GM21381 (cell line): Measurements from ENCODE around the gene SOX30.
A peak's percentile ranks its signal among the peaks of the same experiment; 100 is the strongest.

Experiments
- ATAC-seq: cut with Tn5 transposase; IDR thresholded peaks from one replicate; pipeline ENCODE4 v1.9.1; 2021; ENCODE audit warnings: mild to moderate bottlenecking, moderate library complexity; ENCODE audit not compliant: unreplicated experiment

SOX30 gene

DNA sequence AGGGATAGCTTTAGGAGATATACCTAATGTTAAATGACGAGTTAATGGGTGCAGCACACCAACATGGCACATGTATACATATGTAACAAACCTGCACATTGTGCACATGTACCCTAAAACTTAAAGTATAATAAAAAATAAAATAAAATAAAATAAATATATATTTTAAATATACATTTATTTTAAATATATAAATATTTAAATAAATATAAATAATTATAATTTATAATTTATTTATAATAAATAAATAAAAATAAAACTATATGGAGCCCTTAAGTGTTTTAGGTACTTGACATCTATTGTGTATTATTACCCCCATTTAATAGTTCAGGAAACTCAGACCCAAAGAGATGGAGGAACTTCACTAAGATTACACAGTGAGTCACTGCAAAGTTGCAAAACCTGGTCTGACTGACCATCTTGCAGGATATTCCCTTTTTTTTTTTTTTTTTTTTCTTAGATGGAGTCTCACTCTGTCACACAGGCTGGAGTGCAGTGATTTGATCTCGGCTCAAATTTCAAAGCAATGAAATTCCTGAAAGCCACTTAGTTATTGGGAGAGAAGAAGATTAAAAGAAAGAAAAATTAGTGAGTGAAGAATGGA, 13.3 kb upstream of the SOX30 start:
- ATAC-seq: no peak

DNA sequence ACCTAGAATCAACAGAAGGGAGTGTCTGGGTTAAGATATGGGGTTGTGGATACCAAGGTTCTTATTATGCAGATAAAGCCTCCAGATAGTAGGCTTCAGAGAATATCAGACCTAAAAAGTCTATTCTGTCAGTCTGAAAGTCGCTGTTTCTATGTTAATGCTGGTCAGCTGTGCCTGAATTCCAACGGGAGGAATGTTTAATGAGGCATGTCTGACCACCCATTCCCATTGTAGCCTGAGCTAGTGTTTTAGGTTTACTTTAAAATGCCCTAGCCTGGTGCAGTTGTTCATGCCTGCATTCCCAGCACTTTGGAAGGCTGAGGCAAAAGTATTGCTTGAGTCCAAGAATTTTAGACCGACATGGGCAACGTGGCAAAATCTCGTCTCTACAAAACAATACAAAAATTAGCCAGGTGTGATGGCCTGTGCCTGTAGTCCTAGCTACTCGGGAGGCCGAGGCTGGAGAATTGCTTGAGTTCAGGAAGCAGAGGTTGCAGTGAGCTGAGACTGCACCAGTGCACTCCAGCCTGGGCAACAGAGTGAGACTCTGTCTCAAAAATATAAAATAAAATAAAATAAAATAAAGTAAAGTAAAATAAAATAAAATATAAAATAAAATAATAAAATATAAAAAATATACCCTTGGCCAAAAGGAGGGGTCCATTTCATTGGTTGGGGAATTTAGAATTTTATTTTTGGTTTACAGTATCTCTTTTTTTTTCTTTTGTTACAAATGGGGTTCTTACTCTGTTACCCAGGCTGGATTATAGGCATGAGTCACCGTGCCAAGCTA, 7.8 kb upstream of the SOX30 start:
- ATAC-seq: no peak

DNA sequence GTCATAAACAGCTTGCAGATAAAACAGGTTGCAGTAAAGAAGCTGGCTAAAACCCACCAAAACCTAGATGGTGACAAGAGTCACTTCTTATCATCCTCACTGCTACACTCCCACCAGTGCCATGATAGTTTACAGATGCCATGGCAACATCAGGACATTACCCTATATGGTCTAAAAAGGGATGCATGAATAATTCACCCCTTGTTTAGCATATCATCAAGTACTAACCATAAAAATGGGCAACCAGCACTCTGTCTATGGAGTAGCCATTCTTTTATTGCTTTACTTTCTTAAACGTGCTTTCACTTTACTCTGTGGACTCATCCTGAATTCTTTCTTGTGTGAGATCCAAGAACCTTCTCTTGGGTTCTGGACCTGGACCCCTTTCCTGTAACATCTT, 6.7 kb upstream of the SOX30 start:
- no peak for ATAC-seq

DNA sequence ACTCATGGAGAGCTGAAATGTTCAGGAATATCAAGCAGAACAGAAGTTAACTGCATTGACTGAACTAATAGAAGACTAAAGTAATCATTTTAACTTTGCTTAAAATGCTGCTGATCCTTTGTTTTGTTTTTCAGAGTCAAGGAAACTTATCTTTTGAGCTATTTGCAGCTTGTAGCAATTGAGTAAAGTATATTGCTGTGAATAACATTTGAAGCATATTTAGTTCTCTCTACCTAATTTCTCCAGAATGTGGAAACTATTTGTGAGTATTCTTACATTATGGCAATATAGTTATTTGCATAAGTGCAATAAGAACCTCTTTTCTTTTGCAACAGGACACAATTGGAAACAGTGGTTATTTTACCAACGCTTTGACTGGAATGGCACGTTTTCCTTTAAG, 5.3 kb upstream of the SOX30 start:
- ATAC-seq: no peak

DNA sequence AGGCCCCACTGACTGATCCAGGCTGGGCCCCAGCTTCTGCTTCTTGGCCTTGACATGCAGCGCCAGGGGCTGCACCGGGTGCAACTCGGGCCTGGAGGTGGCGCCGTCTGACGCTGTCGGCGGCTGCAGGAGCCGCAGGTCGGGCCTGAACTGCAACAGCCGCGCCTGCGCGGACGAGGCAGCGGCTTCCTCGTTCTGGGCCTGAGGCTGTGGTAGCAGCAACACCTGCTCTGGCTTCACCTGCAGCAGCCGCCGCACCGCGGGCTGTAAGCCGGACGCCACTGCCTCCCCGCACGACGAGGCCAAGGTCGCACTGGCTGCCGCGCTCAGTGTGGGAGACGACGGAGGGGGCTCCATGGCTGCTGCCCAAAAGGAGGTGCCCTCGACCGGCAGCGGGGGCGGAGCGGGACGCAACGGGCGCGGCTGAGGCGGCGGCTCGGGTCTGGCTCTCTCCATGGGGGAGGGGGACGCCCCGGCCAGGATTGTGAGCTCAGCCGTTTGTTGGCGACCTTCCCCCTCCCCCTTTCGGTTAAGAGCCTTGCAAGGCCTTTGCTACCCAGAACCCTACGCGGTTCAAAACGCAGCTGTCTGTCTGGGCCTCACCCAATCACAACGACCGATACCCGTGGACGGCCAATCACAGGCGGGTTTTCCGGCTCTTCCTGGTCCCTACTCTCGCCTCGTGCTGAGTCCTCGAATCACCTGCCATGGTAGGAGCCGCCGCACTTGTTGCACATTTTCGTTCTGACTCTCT, 438 bp downstream of the SOX30 start:
- peak; percentile 77 for ATAC-seq

DNA sequence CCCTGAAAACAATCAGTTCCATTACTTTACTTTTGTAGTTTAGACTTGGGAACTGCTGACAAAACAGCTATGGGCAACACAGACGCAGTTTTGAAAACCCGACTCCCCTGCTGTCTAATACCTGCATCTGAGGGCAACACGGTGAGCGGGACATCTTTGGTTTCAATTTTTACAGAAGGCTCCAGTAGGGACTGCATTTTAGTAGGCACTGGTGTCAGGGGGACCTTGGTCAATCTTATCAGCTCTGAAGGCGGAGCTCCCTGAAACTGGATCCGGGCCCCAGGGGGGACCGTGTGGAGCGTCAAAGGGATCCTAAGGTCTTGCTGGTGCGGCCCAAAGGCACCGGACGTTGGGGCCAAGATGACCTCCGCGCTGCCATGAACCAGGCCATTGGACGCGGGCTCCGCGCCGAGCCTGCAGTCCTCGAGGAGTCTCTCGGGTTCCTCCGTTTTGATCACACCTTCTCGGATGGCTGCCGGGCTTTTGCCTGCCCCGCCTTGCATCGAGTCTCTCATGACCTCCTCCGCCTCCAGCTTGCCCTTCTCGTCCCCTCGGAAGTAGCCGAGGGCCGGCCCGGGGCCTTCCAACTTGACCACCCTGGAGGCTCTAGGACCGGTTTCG, 1.1 kb downstream of the SOX30 start:
- no peak for ATAC-seq

DNA sequence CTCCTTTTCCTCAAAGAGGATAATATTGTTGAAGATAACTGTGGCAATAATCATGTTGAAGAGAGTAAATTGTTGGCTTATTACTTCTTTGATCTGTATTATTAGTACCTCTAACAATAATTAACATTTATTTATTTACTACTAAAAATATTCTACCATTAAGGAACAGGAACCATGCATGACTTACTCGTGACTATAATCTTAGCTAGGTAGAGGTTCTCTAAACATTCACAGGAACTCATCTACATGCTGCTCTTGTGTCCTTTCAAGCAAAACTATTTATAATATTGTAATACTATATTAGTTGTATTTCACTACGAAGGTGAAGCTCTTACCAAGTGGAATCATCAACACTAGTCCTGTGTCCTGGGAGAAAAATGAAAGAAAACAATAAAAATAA, 3.1 kb downstream of the SOX30 start:
- no peak for ATAC-seq

DNA sequence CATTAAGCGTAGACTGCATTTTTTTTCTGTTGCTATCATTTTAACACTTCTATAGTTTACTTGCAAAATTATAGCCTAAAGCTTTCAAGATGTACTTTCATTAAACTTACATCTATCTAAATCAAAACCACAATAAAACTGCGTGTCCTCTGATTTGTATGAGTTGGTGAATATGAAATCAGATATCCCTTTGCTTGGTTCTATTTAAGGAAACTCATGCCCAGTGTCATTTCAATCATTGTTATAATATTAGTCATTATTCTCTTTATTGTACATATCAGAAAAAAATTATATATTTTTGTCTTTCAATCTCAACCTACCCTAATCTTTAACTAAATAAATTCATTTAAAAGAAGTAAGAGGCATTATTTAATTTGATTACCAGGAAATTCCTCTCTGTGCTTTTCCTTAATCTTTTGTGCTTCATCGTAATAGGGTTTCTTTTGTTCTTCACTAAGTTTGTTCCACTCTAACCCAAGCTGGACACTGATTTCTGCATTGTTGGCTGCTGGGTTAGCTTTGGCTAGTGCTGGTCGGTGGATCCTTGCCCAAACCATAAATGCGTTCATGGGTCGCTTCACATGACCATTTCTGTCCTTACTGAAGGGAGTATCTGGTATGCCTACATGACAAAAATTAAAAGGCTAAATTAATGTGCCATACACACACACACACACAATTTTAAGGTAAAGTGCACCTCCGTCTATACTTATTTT, 3.8 kb downstream of the SOX30 start:
- no peak for ATAC-seq

DNA sequence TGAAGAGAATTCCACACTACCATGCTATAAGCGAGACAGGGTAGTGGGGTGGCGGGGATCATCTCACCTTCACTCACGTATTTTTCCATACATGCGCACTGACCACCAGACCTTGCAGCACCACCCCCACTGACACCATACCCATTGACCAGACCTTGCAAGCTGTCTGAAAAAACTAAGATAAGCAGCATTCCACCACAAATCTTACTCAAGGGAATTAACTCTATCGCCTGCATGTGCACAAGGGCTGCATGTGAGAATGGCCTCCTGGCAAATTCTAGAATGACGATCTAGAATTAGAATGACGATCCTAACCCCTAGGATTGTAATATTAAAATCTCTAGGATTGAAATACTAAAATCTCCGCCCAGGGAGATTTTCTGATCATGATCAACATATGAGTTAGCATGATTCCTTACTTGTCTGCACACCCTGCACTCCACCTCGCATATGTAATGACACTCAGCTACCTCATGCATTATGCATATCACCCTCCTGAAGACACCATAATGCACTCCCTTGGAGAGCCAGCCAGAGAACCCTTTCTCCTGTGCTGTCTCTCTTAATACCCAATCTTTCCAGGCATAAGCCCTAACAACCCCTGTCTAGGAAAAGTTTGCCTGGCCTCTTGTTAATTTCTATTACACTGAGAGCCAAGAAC, 11.7 kb downstream of the SOX30 start:
- no peak for ATAC-seq

DNA sequence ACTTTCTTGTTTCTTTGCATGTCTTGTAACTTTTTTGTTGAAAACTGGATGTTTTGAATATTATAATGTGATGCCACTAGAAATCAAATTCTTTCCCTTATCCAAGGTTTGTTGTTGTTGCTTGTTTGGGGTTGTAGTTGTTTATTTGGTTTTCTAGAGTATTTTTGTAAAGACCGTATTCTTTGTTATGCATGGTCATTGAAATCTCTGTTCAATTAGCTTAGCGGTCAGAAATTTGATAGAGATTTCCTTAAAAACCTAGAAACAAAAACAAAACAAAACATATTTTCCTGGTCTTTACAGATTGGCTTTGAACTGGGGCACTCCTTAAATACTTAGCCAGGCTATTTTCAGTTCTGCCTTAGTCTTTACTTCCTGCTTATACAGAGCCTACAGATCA, 21.9 kb downstream of the SOX30 start:
- ATAC-seq: no peak

DNA sequence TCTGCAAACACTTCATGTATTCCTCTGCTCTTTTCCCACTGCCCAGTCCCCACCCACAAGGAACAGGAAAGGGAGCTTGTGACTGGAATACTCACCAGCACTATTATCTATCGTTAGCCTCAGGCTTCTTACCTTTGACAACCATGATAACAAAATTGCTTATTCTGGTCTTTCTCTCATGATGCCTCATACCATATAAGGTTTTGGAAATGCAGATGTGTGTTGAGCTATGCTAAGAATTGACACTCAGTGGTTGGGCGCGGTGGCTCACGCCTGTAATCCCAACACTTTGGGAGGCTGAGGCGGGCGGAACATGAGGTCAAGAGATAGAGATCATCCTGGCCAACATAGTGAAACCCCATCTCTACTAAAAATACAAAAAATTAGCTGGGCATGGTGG, 25.4 kb downstream of the SOX30 start:
- ATAC-seq: no peak

DNA sequence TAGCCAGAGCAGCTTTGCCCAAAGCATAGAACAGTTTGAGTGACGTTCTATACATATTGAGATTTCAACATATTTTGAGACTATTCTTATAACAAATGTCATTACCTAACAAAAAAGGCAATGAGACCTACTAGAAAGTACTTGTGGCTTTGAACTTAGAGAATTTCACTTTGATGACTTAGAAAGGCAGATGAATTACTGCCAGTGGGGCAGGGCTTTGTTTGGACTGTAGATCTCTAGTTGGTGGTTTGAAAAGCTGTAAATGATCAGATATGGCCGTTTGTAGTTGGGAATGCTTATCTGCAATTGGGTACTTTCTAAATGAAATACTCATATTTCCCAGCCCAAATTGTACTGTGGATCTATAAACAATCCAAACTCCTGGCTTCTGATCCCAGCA, 28.1 kb downstream of the SOX30 start:
- ATAC-seq: no peak

DNA sequence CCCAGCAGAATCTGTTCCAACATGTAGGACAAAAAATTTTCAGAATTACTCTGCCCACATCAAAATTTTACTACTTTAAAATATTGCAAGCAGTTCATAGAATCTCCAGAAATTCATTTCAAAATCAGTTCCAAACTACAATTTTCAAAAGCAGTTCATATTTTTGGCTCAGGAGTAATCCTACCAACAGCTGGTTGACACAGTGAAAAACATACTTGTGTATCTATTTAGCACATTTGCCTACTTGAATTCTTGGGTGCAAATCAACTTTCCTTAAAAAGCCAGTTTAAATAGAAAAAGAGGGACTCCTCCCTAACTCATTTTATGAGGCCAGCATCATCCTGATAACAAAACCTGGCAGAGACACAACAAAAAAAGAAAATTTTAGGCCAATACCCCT, 31.5 kb downstream of the SOX30 start:
- no peak for ATAC-seq

DNA sequence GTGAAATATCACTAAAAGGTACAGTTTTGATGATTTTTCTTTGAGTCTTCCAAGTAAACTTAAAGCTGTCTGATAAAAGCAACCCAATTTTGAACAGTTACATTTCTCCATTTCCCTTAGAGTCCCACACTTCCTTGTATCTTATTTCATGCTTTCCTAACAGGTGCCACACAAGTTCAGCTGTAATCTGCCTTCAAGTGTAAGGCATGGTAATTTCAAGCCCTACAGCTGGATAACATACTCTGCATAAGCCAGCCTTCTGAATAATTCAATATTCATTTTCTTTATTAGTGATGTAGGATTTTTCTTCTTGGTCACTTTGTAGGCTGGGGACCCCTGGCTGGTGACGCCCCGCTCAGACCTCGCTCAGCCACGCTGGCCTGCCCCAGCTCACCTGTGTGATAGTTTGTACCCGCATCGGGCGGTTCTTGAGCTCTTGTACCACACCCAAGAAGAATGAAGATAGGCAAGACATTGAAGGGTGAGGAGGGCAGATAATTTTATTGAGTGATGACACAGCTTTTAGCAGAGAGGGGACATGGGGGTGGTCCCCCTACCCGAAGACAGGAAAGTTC, 34.0 kb downstream of the SOX30 start:
- no peak for ATAC-seq

DNA sequence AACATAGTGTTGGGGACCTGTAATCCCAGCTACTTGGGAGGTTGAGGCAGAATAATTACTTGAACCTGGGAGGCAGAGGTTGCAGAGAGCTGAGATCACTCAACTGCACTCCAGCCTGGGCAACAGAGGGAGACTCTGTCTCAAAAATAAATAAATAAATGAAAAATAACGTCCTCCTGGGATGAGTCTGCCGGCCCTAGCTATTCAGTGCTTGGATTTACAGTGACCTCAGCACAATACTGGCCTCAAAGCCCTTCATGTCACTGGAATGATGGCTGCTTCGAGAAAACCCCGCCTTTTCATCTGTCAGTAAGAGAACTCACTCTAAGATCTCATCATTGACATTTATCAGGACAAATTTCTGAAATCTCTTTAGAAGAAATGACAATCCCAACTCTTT, 35.5 kb downstream of the SOX30 start:
- ATAC-seq: no peak

DNA sequence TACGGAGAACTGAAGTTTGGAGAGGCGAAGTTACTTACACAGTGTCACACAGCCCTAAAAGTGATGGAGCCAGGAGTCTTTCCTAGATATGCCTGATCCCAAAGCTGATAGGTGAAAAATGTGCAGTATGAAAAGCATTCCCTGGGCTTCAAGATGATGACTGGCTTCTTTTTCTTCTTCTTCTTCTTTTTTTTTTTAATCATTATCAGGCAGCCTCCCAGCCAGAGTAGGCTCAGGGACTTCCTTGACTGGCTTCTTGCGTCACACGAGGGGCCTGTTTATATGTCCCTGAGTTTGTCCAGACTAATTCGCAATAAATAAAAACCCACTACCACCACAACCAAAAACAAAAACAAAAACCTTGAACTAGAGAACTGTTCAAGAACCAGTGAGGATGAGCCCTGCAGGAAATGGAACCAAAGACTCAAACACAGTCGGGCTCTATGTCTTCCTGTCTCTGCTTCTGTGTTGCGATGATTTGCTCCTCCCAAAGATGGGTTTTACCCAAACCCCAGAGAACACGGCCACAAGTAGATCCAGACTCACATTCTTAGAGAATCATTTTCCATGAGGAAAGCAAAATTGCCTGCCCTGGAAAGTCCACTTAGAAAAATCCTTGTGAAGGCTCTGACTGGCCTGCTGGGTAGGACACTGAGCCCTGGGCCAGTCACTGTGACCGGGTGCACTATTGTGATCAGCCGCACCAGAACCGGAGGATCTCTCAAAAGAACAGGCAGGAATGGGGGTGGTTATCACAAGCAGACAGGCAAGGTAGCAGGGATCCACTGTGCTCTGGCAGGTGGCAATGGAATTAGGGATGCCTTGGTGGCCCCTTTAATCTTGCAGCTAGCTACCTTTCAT, 38.6 kb downstream of the SOX30 start:
- ATAC-seq: no peak

DNA sequence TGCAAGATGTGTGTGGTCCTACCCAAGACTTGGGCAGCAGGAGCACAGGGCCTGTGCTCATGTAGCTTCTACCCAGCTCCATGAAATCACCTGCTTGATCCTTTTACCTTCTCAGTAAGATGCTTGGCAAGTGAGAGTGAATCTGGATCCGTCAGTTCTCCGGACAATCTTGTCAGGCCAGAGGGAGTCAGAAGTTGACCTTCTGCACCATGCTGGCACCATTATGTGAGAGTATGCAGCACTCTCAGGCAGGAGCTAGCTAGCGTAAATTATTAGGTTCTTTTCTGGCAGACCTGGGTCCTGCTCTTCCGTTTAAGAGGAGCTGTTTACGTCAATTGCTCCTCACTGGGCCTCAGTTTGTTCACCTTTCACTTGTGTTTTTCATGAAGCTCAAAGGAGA, 39.7 kb downstream of the SOX30 start:
- ATAC-seq: no peak

DNA sequence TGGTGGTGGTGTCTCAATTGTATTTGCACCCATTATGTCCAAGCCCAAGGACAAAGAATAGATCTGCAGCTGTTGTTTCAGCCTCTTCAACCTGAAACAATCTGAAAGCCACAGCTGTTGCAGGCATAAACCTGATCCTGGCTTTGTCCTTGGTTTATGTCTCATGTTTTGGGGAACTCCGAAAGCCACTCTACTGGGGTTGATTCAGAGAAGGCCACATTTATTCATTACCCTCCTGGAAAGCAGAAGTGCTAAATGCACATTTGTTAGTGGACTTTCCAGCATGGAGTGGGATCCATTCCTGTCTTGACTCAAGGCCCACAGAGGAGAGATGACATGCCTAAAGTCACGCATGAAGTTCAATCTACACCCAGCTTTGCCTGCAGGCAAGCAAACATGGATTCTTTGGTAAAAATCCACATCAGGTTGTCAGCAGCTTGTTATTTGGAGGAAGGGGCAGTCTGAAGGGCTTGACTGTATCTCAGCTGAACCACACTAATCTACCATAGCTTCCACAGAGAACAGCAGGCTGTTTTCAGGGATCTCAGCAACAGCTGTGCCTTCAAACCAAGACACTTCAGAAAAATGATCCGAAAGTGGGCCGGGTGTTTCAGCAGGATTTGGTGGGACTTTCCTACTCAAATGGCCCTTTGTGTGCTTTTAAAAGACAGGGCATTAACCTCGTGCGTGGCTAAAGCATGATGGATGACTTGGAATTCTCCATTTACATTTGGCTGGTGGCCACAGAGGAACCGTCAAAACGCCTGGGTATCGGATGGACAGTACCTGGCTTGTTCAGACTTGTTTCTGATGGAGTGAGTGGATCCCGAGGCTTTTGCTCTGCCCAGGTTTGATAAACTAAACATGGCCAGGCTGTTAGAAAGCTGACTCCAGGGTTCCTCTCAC, 40.4 kb downstream of the SOX30 start:
- no peak for ATAC-seq
